ENCODE data around the gene PSMA5. TPM values are rescaled to one million over a fixed set of nuclear protein-coding genes. Genes with fewer than 3 reads are reported as not detected.
A peak's percentile ranks its signal among the peaks of the same experiment; 100 is the strongest.
"Not testable (repeated sequence)": the region's sequence is repeated elsewhere in the genome, so short reads cannot be mapped to it uniquely, and the experiment has no call there.

Gene PSMA5
- total RNA-seq, 1 experiment from 2014 or later = 103 TPM

DNA sequence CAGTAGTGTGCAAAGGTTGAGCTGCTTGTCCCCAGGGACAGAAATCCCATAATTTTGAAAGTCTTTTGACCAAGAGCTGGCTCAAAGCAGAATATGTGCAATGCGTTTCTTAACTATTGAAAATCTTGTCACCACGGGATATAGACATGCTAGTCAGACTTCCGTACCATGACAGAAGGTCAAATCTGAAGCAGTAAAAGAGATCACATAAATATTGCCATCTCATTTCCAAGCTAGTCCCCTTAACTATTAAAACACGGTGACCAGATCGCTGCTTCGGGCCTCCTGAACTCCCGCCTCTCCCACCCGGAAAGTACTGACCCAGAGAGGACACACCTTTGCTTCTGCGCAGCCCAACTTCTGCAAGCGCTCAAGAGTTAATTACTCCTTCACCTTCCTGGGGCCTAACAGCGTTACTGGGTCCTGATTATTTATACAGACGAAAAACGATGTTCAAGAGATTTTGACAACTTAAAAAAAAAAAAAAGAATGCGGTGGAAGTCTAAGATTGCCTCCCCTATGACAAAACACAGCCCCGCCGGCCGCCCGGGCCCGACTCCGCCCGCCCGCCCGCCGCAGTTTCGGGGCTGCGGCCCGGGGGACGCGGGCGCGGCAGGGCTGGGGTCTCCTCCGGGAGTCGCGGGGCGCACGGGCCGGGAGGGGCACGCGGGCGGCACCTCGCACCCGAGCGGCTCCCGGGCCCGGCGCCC is 29.2 kb downstream of the PSMA5 start:
- in situ Hi-C loops (cut with HindIII; ENCODE audit: low pct_unique_long_range_greater_than_20kb, low sequenced_read_pairs) = no loop called here
- no peak for DNase-seq (ENCODE audit: low read depth, low spot score)

DNA sequence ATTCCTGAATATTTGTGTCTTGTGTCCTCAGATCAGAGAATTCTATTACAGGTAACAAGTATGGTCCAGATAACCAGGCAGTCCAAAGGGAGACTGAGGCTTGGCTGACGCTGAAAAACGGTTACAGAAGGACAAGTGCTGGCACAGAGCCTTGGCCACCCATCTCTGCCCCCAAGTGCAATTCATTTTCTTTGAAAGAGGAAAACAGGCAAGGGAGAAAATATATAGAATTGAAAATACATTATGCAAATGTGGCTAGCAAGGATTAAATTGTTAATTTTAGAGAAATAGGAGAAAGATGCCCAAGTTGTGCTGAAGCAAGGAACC is 29.8 kb downstream of the PSMA5 start:
- no peak for DNase-seq (ENCODE audit: low read depth, low spot score)
- in situ Hi-C loops (cut with HindIII; ENCODE audit: low pct_unique_long_range_greater_than_20kb, low sequenced_read_pairs) = no loop called here

DNA sequence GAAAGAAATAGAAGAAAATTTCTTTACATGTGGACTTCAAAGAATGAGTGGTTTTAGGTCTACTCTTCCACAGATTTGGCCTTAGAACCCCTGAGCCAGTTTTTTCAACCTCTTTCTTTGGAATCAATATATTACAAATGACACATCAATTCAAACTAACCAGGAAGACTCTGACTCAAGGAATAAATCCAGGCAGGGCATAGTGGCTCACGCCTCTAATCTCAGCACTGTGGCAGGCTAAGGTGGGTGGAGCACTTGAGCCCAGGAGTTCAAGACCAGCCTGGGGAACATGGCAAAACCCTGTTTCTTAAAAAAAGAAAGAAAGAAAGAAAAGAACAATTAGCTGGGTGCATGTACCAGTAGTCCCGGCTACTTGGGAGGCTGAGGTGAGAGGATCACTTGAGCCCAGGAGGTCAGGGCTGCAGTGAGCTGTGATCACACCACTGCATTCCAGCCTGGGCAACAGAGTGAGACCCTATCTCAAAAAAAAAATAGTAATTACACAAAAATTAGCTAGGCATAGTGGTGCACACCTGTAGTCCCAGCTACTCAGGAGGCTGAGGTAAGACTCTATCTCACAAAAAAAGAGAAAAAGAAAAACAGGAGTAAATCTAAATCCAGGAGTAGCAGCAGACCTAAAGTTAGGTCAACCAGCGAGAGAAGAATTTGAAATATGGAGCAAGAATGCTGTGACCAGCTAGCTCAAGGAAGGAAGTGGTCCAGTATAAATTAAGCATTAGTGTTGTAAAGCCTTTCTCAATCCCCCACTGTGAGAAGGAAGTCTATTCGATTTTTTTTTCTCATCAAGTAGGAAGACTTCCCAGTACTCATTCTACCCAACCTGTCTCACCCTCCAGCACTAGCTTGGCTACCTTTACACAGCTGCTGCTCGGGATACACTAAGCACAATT is 30.4 kb downstream of the PSMA5 start:
- in situ Hi-C loops (cut with HindIII; ENCODE audit: low pct_unique_long_range_greater_than_20kb, low sequenced_read_pairs) = no loop called here
- DNase-seq (ENCODE audit: low read depth, low spot score) = peak; percentile 16

DNA sequence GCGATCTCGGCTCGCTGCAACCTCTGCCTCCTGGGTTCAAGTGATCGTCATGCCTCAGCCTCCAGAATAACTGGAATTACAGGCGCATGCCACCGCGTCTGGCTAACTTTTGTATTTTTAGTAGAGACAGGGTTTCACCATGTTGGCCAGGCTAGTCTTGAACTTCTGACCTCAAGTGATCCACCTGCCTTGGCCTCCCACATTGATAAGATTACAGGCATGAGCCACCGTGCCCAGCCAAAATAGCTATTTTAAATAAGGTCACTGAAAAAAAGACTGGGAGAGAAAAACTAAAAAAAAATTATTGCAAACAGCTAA is 31.0 kb downstream of the PSMA5 start:
- in situ Hi-C loops (cut with HindIII; ENCODE audit: low pct_unique_long_range_greater_than_20kb, low sequenced_read_pairs) = not testable (repeated sequence)

DNA sequence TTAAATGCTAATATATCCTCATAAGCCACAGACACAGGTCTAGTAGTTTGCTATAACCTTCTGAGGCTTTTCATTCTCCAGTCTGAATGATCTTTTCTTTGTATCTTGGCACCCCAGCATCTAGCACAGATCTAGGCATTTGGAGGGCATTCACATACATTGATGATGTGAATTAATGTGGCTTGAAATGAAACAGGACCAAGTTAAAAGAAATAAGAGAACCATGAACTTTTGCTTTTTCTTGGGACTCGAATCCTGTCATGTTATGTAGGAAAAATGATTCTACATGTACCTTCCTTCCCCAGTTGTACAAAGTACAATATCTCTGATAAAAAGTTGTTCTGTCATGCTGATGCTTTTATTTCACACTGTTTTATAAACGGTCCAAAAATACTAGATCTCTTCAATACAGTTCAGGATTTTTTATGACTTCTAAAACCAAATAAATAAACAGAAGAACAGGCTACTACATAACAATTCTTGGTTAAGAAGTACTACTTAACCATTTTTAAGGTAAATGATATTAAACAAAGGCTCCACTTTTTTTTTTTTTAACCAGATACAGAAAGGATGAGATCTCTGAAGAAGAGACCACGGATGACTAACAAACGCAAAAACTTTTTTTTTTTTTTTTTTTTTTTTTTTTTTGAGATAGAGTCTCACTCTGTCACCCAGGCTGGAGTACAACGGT is 31.5 kb downstream of the PSMA5 start:
- in situ Hi-C loops (cut with HindIII; ENCODE audit: low pct_unique_long_range_greater_than_20kb, low sequenced_read_pairs) = no loop called here
- no peak for DNase-seq (ENCODE audit: low read depth, low spot score)

More for the DNA sequence above, 31.0 kb downstream of the PSMA5 start:
- not testable (repeated sequence) for DNase-seq (ENCODE audit: low read depth, low spot score)

DNA sequence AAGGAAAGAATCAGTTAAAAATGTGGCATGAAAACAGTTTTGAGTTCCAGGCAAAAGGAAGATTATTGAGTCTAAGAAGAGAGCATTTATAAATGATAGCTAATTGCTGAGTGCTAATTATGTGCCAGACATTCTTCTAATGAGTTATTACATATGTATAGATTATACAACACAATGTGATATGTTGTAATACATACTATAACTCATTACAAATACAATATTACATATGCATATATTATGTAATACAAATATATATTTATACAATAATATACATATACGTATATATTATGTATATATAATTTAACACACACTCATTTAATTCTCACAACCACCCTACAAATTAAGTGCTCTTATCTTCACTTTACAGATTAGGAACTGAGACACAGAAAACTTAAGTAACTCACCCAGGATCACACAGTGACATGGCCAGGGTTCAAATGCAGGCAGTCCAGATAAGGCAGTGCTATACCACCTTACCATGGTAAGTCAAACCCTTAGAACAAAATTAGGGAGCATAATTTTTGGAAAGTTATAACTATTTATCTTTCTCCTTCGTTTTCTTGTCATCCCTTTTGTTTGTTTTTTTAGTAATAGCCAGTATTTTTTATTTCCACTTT is 32.5 kb downstream of the PSMA5 start:
- no peak for DNase-seq (ENCODE audit: low read depth, low spot score)
- in situ Hi-C loops (cut with HindIII; ENCODE audit: low pct_unique_long_range_greater_than_20kb, low sequenced_read_pairs) = no loop called here

DNA sequence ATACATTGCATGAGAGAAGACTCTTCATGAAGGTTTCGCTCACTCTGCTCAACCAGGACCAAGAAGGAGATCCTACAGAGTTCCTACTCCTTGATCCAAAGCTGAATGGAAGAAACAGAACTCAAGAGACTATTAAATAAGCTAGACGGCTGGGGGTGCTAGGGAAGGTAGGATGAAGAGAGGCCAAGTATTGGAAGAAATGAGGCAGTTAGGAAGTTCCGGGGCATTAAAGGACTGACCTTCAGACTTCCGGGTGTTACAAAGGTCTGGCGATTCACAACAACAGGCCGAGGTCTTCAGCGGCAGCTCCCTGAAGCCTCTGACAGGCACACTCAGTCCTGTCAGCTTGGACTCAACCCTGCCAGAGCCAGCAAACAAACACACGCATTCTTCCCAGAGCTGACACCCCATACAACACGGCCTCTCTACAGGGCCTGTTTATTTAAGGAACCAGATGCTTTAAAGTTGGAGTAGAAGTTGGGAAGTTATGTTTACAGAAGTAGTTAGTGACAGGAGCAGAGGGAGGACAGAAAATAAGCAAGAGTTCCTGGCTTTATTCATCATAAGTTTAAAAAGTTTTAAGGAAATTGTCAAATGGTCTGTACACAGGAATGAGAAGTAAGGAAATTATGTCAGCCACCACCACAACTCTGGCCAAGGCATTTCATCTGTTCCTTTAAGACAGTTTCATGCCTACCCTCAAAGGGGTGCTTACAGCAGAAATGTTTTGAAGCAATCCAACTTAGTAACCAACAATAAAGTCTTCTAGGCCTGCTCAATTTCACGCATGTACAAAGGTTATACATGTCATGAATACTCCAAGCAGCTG is 33.2 kb downstream of the PSMA5 start:
- peak; percentile 81 for DNase-seq (ENCODE audit: low read depth, low spot score)
- in situ Hi-C loops (cut with HindIII; ENCODE audit: low pct_unique_long_range_greater_than_20kb, low sequenced_read_pairs) = no loop called here

DNA sequence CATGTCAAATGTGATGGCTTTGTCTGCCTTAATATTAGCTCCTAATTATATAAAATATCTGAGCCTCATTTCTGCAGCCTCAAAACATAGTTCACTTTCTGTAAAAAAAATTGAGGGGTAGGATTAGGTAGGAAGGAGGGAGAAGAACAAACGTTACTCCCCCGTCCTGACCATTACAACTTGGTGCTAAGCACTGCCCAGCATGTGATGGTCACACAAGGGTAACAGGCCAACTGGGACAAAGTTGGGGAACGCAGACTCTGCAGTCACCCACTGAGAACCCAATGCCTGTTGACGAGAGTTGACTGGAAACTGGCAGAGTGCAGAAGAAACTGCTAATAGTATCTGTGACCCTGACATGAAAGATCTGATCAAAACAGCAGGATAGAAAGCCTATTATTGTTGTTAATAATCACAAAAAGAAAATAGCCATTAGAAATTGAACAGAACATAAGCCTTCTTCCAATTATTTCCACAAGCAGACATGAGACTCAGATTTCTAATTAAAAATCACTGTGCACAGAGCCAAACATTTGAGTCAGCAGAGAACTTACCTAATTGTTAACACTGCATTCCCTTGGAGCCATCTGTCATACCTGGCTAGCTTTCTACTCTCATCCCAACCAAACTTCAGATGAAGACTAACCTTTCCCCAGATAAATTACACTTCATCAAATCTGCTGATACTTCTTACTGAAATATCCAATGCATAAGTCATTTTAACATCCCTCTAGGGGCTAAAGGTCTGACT is 34.0 kb downstream of the PSMA5 start:
- no peak for DNase-seq (ENCODE audit: low read depth, low spot score)
- in situ Hi-C loops (cut with HindIII; ENCODE audit: low pct_unique_long_range_greater_than_20kb, low sequenced_read_pairs) = no loop called here

DNA sequence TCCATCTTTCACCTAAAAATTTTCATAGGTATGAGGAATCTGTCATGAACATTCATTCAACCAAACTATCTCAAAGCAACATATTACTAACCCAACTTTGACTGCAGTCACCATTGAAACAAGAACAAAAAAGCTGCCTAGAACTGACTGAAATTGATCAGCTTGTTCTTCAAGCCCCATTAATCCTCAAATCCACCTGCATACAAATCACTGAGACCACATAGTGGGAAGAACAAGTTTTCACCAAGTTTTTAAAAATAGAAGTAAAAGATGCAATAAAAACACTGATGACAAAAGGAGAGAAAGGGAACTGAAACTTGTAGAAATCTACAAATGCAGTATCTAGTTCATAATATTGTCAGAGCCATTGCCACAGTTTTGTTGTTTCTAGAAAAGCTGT is 34.6 kb downstream of the PSMA5 start:
- DNase-seq (ENCODE audit: low read depth, low spot score) = no peak
- in situ Hi-C loops (cut with HindIII; ENCODE audit: low pct_unique_long_range_greater_than_20kb, low sequenced_read_pairs) = no loop called here

DNA sequence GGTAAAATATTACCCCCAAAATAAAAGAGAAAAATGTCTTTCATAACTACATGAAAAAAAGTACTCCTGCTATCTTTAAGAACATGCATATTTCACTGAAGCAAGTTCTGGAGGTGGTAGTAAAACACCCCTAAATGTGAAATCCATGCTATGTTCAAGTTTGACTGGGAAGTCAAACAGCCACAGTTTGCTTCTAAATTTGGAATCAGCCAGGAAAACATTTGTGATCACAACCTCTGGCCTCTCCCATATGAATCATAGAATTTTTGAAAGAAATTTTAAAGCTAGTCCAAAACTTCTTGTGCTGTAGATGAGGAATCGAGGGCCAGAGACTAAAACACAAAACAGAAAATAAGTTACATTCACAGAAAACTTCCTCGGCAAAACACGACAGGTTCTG is 35.1 kb downstream of the PSMA5 start:
- in situ Hi-C loops (cut with HindIII; ENCODE audit: low pct_unique_long_range_greater_than_20kb, low sequenced_read_pairs) = no loop called here

DNA sequence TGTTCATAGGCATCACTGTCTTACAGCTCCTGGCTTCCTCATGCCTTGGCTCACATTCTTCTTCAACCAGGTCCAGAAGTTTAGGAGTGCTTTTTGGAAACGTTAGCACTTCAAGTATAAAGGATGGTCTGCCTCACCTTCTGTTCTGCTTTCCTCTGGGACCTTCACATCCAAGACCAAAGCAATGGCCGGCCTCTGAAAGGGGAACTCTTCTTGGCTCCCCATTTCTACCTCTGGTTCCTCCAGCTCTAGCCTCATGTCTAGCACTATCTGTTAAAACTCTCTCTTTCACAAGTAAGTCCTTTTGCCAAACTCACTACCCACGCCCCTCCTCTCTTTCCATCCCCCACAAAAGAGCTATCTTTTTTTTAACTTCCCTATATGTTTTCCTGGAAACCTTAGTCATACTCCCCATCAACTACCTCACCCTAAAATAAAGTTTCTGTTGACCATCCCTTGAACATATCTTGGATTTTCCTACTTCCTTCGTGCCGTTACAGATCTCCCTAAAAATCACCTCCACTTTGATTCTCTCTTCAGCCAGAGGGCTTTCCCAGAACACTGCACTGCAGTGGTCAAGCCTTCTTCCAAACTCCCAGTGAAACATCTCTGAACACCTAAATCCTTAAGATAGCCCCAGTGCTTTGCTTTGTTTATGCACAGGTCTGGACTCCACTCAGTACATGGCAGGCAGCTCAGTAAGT is 36.5 kb downstream of the PSMA5 start:
- in situ Hi-C loops (cut with HindIII; ENCODE audit: low pct_unique_long_range_greater_than_20kb, low sequenced_read_pairs) = no loop called here
- no peak for DNase-seq (ENCODE audit: low read depth, low spot score)

More for the DNA sequence above, 35.1 kb downstream of the PSMA5 start:
- DNase-seq (ENCODE audit: low read depth, low spot score) = no peak

DNA sequence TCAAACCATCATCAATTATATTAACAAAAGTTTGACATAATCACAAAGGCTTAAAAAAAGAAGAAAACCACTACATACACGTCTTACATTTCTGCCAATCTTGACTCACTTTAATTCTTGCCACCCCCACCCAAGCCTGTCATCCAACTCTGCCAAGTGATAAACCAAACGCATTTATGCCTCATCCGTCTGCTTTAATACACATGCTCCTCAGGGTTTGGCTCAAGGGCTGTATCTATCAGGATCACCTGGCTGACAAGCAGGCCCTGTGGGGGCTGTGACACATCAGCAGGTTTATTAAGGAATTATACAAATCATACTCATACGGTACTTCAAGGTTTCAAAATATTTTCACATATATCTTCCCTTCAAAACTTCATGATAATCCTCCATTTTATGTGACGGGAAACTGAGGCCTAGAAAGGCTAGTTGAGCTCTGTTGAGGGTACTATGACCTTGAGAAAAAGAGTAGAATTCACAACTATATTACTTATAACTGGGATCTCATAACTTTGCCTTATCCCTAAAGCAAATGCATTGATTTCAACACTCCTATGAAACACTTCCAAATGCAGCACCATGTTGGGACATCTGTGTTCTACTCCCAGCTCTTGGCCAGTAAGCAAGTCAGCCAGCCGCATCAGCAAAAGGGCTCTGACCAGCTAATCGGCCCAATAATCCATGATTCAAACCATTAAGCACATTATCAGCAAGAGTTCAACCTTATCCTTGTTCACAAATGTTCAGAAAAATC is 37.2 kb downstream of the PSMA5 start:
- in situ Hi-C loops (cut with HindIII; ENCODE audit: low pct_unique_long_range_greater_than_20kb, low sequenced_read_pairs) = no loop called here
- DNase-seq (ENCODE audit: low read depth, low spot score) = no peak

DNA sequence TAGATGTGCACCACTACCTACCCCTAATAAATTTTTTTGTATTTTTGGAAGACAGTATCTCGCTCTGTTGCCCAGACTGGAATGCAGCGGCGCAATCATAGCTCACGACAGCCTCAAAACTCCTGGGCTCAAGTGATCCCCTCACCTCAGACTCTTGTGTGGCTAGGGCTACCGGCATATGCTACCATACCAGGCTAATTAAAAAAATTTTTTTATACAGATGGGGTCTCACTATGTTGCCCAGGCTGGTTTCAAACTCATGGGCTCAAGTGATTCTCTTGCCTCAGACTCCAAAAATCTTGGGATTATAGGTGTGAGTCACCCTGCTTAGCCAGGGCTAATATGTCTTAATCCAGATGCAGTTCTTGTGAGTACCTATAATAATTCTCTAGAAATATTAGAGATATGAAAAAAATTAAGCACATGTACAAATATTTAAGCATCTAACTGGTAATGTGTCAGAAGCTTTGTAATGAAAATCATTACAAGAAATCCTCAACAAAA is 38.0 kb downstream of the PSMA5 start:
- DNase-seq (ENCODE audit: low read depth, low spot score) = no peak
- in situ Hi-C loops (cut with HindIII; ENCODE audit: low pct_unique_long_range_greater_than_20kb, low sequenced_read_pairs) = no loop called here

DNA sequence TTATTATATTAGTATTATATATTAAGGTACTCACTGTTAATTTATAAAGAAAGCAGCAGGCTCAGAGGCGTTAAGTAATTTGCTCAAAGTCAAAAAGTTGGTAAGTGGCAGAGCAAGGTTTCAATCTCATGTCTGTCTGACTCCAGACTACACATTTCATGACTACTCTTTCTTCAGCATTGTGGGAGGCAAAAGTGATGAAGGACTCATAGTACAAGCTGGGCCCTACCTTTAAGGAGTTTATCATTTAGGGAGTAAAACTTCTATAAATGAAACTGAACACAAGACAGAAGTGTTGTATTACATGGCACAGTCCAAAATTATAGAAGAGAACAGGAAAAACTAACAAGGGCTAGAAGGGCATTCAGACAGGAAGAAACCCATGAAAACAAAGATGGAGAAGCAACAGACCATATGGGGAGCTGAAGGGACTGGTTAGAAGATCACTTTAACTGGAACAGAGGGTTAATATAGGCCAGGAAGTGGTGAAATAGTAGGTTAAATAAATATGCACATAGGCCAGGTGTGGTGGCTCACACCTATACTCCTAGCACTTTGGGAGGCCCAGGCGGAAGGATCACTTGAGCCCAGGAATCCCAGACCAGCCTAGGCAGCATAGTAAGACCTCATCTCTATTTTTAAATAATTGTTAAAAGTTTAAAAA is 40.1 kb downstream of the PSMA5 start:
- no peak for DNase-seq (ENCODE audit: low read depth, low spot score)
- in situ Hi-C loops (cut with HindIII; ENCODE audit: low pct_unique_long_range_greater_than_20kb, low sequenced_read_pairs) = no loop called here

DNA sequence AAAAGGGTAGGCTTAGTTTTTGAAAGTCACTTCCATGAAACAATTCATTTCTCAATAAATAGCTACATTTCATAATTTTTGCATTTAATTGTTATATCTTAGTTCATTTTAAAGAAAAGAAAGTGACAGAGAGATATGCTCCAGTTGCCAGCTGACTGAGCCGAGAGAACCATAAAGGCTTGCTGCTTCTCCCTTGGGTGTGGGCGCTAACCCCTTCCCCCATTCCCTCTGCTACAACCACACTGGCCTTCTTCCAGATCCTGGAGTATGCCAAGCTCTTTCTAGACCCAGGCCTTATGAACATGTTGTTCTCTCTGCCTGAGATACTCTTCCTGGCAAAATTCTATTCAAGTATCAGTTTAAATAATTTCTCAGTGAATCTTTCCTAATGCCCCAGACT is 40.8 kb downstream of the PSMA5 start:
- in situ Hi-C loops (cut with HindIII; ENCODE audit: low pct_unique_long_range_greater_than_20kb, low sequenced_read_pairs) = no loop called here

More for the DNA sequence above, 40.8 kb downstream of the PSMA5 start:
- no peak for DNase-seq (ENCODE audit: low read depth, low spot score)
